GM19239 (cell line): ENCODE measurements around the gene ZNF689.
"Not testable (repeated sequence)": the region's sequence is repeated elsewhere in the genome, so short reads cannot be mapped to it uniquely, and the experiment has no call there.

Source experiments
- DNase-seq: peaks from one replicate; pipeline ENCODE4 v3.0.0; 2011; ENCODE audit warnings: low spot score; ENCODE audit not compliant: insufficient read length
- FAIRE-seq: peaks from 2 replicates; lab custom pipeline; 2011; peaks lifted over from hg19 to GRCh38; lab: Jason Lieb, UNC

ZNF689 gene

GRCh38 chr16:30602616-30603277 is 7.4 kb downstream of the ZNF689 start:
- DNase-seq: no peak
- no peak for FAIRE-seq

DNA sequence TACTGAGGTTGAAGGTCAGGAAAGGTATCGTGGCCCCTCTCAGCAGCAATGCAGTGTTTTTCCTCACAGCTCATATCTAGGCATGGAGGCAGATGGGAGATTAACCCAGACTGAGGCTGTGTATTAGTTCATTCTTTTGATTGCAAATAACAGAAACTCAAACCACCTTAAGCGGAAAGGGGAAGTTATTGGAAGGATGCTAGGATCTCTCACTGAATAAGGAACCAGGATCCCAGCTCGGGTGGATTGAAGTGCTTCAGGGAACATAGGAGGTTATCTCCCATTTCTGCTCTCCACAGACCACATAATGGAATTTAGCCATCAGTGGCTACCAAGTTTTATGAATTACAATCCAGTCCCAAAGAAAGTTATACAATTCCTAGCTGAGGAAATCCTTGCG is 8.2 kb downstream of the ZNF689 start:
- no peak for FAIRE-seq
- DNase-seq: no peak

DNA sequence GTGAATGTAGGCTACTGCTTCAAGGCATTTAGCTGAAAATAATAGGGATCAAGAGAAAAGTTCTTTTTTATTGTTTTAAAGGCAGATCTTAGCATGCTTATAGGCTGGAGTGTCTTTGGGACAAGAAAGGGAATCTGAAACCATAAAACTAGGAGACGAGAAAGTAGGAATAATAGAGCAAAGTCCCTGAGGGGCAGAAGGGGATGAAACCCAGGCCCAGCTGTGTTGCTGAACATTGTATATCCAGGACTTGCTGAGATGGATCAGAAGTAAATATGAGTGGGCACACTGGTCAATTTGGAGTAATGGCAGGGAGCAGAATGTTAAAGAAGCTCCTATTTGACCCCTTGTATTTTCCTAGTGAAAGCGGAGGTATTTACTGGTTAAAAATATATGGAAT is 9.3 kb downstream of the ZNF689 start:
- FAIRE-seq (no peak), DNase-seq (no peak)

- no peak for DNase-seq
- FAIRE-seq: no peak
Measured at GRCh38 chr16:30600215-30600614, 10.0 kb downstream of the ZNF689 start.

GRCh38 chr16:30592871-30593270 is 17.3 kb downstream of the ZNF689 start:
- FAIRE-seq: no peak
- DNase-seq: no peak

DNA sequence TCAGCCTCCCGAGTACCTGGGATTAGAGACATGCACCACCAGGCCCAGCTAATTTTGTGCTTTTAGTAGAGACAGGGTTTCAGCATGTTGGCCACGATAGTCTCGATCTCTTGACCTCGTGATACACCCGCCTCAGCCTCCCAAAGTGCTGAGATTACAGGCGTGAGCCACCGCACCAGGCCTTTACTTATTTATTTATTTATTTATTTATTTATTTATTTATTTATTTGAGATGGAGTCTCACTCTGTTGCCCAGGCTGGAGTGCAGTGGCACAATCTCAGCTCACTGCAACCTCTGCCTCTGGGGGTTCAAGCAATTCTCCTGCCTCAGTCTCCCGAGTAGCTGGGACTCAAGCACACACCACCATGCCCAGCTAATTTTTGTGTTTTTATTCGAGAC is 19.3 kb downstream of the ZNF689 start:
- DNase-seq, FAIRE-seq: not testable (repeated sequence)

GRCh38 chr16:30589582-30589981 is 20.6 kb downstream of the ZNF689 start:
- DNase-seq, FAIRE-seq: not testable (repeated sequence)

DNA sequence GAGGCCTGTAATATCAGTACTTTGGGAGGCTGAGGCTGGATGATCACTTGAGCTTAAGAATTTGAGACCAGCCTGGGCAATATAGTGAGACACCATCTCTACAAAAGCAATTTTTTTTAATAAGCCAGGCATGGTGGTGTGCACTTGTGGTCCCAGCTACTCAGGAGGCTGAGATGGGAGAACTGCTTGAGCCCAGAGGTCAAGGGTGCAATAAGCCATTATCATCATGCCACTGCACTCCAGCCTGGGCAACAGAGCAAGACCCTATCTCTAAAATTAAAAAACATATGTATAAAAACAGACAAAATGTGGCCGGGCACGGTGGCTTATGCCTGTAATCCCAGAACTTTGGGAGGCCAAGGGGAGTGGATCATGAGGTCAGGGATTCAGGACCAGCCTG is 21.5 kb downstream of the ZNF689 start:
- no peak for FAIRE-seq
- DNase-seq: no peak

DNA sequence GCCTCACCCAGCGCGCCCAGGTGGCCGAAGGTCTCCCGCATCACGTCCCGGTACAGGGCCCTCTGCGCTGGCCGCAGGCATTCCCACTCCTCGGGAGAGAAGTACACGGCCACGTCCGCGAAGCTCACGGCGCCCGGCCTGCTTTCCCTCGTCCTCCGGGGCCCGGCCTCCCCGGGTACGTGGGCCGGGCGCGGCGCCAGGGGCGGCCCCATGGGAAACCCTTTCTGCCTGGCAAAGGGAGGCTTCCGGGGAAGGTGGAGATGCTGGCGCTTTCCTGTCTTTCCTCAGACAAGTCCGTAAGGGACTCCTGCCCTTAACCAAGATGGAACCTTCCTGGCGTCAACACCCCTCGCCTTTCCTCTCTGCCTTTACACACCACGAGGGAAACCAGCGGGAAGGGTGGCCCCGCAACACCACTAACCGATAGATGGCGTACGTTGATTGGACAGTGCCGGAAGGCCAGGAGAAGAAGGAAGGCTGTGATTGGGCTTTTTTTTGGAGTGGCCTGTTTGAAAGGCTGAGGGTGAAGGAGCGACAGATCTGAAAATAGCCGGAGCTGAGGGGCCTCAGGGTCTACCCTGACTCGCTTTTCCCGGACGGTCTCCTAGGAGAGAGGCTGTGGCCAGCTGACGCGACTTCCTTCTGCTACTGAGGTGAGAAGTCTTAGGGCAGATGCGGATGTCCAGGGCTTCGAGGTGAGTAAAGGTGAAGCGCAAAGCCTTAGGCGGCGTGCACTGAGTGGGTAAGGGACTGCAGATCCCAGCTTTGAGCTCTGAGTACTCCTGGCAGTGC is 24.6 kb downstream of the ZNF689 start, which contains the start of gene ZNF785:
Gene ZNF785 (minus strand): TSS at position 298 of the 792 bp plus-strand sequence. CDS start 86 bp downstream, at position 212.
- peak; percentile 98 for FAIRE-seq
- DNase-seq: peak; percentile 97

GRCh38 chr16:30585022-30585399 is 25.2 kb downstream of the ZNF689 start:
- FAIRE-seq (no peak), DNase-seq (no peak)

GRCh38 chr16:30582611-30583340 is 27.4 kb downstream of the ZNF689 start:
- FAIRE-seq (no peak), DNase-seq (no peak)

- DNase-seq (no peak), FAIRE-seq (no peak)
Measured at GRCh38 chr16:30581457-30581856, 28.7 kb downstream of the ZNF689 start.

- FAIRE-seq: no peak
- DNase-seq: no peak
Measured at GRCh38 chr16:30574678-30575077, 35.5 kb downstream of the ZNF689 start.

DNA sequence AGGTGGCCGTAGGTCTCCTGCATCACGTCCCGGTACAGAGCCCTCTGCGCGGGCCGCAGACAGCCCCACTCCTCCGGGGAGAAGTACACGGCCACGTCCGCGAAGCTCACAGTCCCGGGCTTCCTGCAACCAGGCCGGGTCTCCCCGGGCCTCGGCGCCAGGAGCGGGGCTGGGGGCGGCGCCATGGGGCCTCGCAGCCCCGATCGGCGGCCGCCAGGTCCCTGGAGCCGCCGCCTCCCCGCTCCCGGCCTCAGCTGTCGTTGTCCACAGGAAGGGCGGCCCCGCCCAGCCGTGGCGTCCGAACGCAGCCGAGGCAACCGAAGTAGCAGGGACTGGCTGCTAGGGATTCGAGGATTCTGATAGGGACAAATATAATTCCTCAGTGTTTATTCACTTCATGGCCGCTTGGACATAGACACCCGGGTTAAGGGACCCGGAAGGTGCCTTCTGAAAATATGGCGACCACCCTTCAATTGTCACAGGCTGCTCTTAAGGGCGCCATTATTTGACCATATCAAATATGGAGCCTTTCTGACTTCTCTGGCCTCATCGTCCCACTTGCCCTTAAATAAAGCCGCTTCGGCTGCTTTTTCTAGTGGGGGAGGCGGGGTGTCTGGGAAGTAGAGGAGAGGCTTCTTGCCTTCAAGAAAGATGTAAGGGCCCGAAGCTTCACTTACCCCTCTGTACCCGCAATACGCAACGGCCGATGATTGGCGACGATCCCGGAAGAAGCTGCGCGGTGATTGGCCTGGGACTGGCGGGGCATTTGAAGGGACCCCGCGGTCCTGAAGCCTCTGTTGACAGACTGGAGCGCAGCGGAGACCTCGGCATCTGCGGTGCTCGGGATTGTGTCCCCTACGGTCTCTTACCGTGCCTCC is 38.5 kb downstream of the ZNF689 start, which contains the start of gene ZNF688:
Gene ZNF688 (minus strand): TSS at position 270 of the 878 bp plus-strand sequence. CDS start 85 bp downstream, at position 185.
- peak; percentile 97 for FAIRE-seq

DNA sequence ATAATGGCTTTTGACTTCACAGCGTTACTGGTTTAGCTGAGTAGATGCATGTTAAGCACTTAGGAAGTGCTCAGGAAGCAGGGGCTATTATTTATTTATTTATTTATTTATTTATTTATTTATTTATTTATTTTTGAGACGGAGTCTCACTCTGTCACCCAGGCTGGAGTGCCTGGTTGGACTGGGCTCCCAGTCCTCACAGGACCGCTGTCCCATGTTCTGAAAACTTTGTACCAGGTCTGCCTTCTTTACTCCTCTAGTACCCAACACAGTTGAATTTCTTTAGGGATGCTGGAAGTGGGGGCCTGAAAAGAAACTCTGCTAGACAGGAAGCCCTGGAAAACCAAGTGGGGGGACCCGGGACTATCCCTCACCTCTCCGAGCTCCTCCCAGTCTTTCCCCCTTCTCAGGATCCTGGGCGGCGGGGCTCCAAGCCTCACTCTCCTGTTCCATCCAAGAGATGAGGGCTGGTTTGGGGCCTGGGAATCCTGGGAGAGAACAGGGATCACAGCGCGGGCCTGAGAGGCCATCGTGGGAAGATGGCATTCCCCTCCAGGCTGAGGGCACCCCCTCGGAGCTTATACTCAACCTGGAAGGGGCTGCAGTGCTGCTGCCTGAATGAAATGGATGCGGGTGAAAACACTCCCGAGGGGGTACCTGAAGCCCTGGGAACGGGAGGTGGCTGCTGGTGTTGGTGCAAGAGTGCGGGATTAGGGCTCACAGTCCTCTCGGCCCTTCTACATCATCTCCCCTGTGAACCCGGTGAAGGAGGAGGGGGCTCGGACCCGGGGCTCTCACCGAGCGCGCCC is 39.3 kb downstream of the ZNF689 start:
- no peak for DNase-seq

More for the DNA sequence above, 38.5 kb downstream of the ZNF689 start, which contains the start of gene ZNF688:
- peak; percentile 97 for DNase-seq

GRCh38 chr16:30569746-30570635 is 40.2 kb downstream of the ZNF689 start:
- no peak for FAIRE-seq

More for the DNA sequence above, 39.3 kb downstream of the ZNF689 start:
- FAIRE-seq: no peak

DNA sequence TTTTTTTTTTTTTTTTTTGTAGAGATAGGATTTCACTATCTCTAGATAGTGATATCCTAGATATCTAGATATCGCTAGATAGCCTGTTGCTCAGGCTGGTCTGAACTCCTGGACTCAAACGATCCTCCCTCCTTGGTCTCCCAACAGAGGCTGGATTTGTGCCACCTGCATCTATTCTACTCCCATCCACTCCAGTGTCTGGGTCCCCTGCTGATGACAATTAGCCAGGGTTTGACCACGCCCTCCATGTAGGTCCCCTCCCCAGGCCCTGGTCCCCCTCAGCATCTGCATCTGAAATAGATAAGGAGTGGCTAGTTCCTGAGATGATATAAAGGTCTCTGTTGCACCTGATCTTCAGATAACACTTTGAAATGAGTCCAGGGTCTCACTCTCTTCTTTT is 40.9 kb downstream of the ZNF689 start:
- no peak for FAIRE-seq

More at GRCh38 chr16:30569746-30570635, 40.2 kb downstream of the ZNF689 start:
- no peak for DNase-seq

More for the DNA sequence above, 40.9 kb downstream of the ZNF689 start:
- no peak for DNase-seq
